ENCODE data around the gene PRKCH. TPM values are rescaled to one million over a fixed set of nuclear protein-coding genes. Genes with fewer than 3 reads are reported as not detected.

PRKCH gene
- polyA plus RNA-seq, 3 donors, result 3.6 to 6.2 (median 5.4) TPM

DNA sequence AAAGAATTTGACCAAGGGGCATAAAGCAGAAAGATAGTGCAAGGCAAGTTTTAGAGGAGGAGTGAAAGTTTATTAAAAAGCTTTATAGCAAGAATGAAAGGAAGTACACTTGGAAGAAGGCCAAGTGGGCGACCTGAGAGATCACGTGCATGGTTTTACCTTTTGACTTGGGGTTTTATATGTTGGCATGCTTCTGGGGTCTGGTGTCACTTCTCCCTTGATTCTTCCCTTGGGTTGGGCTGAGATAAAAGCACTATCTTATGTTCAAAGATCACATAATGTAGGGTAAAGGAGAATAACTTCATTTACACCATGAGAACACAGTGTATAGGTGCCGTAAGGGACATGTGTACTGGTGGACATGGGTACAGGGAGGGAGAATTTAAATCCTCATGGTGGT lies 22.6 kb upstream of the PRKCH start:
- H4K20me1 ChIP-seq (ENCODE audit: insufficient read depth, low read length), result no peaks in the 10 kb centered on the region
- TF ChIP-seq, protein P1, sequence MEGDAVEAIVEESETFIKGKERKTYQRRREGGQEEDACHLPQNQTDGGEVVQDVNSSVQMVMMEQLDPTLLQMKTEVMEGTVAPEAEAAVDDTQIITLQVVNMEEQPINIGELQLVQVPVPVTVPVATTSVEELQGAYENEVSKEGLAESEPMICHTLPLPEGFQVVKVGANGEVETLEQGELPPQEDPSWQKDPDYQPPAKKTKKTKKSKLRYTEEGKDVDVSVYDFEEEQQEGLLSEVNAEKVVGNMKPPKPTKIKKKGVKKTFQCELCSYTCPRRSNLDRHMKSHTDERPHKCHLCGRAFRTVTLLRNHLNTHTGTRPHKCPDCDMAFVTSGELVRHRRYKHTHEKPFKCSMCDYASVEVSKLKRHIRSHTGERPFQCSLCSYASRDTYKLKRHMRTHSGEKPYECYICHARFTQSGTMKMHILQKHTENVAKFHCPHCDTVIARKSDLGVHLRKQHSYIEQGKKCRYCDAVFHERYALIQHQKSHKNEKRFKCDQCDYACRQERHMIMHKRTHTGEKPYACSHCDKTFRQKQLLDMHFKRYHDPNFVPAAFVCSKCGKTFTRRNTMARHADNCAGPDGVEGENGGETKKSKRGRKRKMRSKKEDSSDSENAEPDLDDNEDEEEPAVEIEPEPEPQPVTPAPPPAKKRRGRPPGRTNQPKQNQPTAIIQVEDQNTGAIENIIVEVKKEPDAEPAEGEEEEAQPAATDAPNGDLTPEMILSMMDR (IDR thresholded peaks at IDR 0.05), result no peak
- intact Hi-C loops (cut with micrococcal nuclease), result loop anchor here (5.0 to 10.0 kb wide), 3 partner anchors 126 to 538 kb away; no protein-coding TSS in a partner anchor
- Mint-ChIP-seq H3K4me3 (no peak overlapping the region), H3K27me3 (ENCODE audit: low read depth in 3 of 3) (peaks cover 2 to 3% (median 3%) of the 10 kb centered on the region in 3 donors), H3K27ac (no peak overlapping the region), H3K4me1 (no peaks in the 10 kb centered on the region), H3K9me3 (no peaks in the 10 kb centered on the region), H3K36me3 (no peaks in the 10 kb centered on the region)
- DNase-seq, result no peak
- no peak overlapping the region for H3K4me3 ChIP-seq (replicated peaks in 1 of 3; ENCODE audit: low read depth in 2 of 3, low read length in 3 of 3)
- no CpG with 5 or more reads among the region's 3 CpGs for WGBS (ENCODE audit: insufficient coverage)
- no peaks in the 10 kb centered on the region for H3K9me3 ChIP-seq (replicated peaks in 1 of 2; ENCODE audit: control insufficient read depth in 1 of 2, insufficient read depth in 1 of 2, low read length in 2 of 2)
- no peak overlapping the region for H3K27ac ChIP-seq (ENCODE audit: low read depth in 1 of 2, low read length in 2 of 2)
- H3K4me1 ChIP-seq (ENCODE audit: control insufficient read depth in 1 of 2, insufficient read depth in 2 of 2, low read length in 2 of 2), result no peaks in the 10 kb centered on the region
- no peaks in the 10 kb centered on the region for H3K79me2 ChIP-seq (ENCODE audit: insufficient read depth, low read length)
- no peaks in the 10 kb centered on the region for H3K27me3 ChIP-seq (ENCODE audit: control insufficient read depth in 2 of 2, insufficient read depth in 2 of 2, low read length in 2 of 2)
- H3K9ac ChIP-seq (ENCODE audit: insufficient read depth, low read length, poor library complexity, severe bottlenecking), result no peak overlapping the region
- H3K4me2 ChIP-seq (replicated peaks; ENCODE audit: extremely low read depth, low read length, poor library complexity, severe bottlenecking), result no peak overlapping the region
- peak overlapping the region; percentile 13 for H2AFZ ChIP-seq (ENCODE audit: insufficient read depth, low read depth, low read length, poor library complexity, severe bottlenecking)
- no peaks in the 10 kb centered on the region for H3K36me3 ChIP-seq (replicated peaks in 1 of 2; ENCODE audit: control insufficient read depth in 1 of 2, insufficient read depth in 2 of 2, low read length in 2 of 2)

DNA sequence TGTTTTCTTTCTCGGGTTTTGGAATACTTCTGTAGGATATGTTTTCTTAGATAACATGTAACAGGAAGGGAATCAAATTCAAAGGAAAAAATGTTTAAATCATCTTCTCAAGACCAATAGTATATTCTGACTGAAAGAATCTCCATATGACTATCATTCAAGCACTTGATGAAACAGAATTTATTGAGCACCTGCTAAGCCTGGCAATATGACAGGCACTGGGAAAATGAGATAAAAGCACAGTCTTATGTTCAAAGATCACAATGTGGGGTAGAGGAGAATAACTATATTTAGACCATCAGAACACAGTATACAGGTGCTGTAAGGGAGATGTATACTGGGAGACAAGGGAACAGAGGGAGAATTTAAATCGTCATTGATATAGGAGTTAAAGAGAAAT lies 21.2 kb upstream of the PRKCH start:
- Histone ChIP-seq H3K4me3 (replicated peaks in 1 of 3; ENCODE audit: low read depth in 2 of 3, low read length in 3 of 3) (no peak overlapping the region), H3K9ac (ENCODE audit: insufficient read depth, low read length, poor library complexity, severe bottlenecking) (no peak overlapping the region), H3K79me2 (ENCODE audit: insufficient read depth, low read length) (no peaks in the 10 kb centered on the region), H3K4me1 (ENCODE audit: control insufficient read depth in 1 of 2, insufficient read depth in 2 of 2, low read length in 2 of 2) (no peaks in the 10 kb centered on the region), H4K20me1 (ENCODE audit: insufficient read depth, low read length) (no peaks in the 10 kb centered on the region), H3K27ac (ENCODE audit: low read depth in 1 of 2, low read length in 2 of 2) (no peak overlapping the region), H3K27me3 (ENCODE audit: control insufficient read depth in 2 of 2, insufficient read depth in 2 of 2, low read length in 2 of 2) (no peaks in the 10 kb centered on the region), H3K36me3 (replicated peaks in 1 of 2; ENCODE audit: control insufficient read depth in 1 of 2, insufficient read depth in 2 of 2, low read length in 2 of 2) (no peaks in the 10 kb centered on the region), H2AFZ (ENCODE audit: insufficient read depth, low read depth, low read length, poor library complexity, severe bottlenecking) (no peak overlapping the region), H3K4me2 (replicated peaks; ENCODE audit: extremely low read depth, low read length, poor library complexity, severe bottlenecking) (no peak overlapping the region), H3K9me3 (replicated peaks in 1 of 2; ENCODE audit: control insufficient read depth in 1 of 2, insufficient read depth in 1 of 2, low read length in 2 of 2) (peaks cover 0 to 8% of the 10 kb centered on the region in 2 donors)
- TF ChIP-seq, protein P1 (IDR thresholded peaks at IDR 0.05), result no peak
- WGBS (ENCODE audit: insufficient coverage), result no CpG with 5 or more reads among the region's 2 CpGs
- no peaks in the 10 kb centered on the region for H3K4me1 Mint-ChIP-seq
- intact Hi-C loops (cut with micrococcal nuclease), result no loop called here
- H3K36me3 Mint-ChIP-seq, result no peaks in the 10 kb centered on the region
- H3K27me3 Mint-ChIP-seq (ENCODE audit: low read depth in 3 of 3), result peaks cover 2 to 3% (median 3%) of the 10 kb centered on the region in 3 donors
- H3K4me3 Mint-ChIP-seq, result no peak overlapping the region
- no peak for DNase-seq
- H3K27ac Mint-ChIP-seq, result no peak overlapping the region
- peaks cover 0 to 9% (median 4%) of the 10 kb centered on the region in 7 donors for H3K9me3 Mint-ChIP-seq

Measured in CD14-positive monocyte (primary cell).